Smooth muscle cell (in vitro differentiated cells): ENCODE results near the gene ZBTB9. TPM values are rescaled to one million over a fixed set of nuclear protein-coding genes. Genes with fewer than 3 reads are reported as not detected.

ENCODE experiments used
- DNase-seq: peaks from one replicate; lab custom pipeline; 2025; ENCODE audit not compliant: unreplicated experiment; lab: John Stamatoyannopoulos, UW
- H2AFZ ChIP-seq: fragments of 200-600 bp; sonication (generic); 2 replicates; pipeline ENCODE4 v1.6.0; 2016; ENCODE audit warnings: antibody characterized with exemption, low read depth, mild to moderate bottlenecking
- H3F3A ChIP-seq: fragments of 200-600 bp; sonication (generic); 2 replicates; pipeline ENCODE4 v1.6.0; 2017; ENCODE audit warnings: antibody characterized with exemption, low read depth
- H3K27ac ChIP-seq: fragments of 200-600 bp; sonication (generic); 2 replicates; pipeline ENCODE4 v1.5.1; 2016; ENCODE audit warnings: low read depth, mild to moderate bottlenecking
- H3K27me3 ChIP-seq: fragments of 200-600 bp; sonication (generic); 2 replicates; pipeline ENCODE4 v1.6.1; 2016; ENCODE audit warnings: low read depth, mild to moderate bottlenecking
- H3K36me3 ChIP-seq: fragments of 200-600 bp; sonication (generic); 2 replicates; pipeline ENCODE4 v1.5.1; 2016; ENCODE audit warnings: low read depth
- H3K4me1 ChIP-seq: fragments of 200-600 bp; sonication (generic); 2 replicates; pipeline ENCODE4 v1.5.1; 2016; ENCODE audit warnings: low read depth
- H3K4me2 ChIP-seq: fragments of 200-600 bp; sonication (generic); 2 replicates; pipeline ENCODE4 v1.6.0; 2016; ENCODE audit warnings: mild to moderate bottlenecking
- H3K4me3 ChIP-seq: fragments of 200-600 bp; sonication (generic); 2 replicates; pipeline ENCODE4 v1.5.1; 2016; ENCODE audit warnings: mild to moderate bottlenecking
- H3K79me2 ChIP-seq: fragments of 200-600 bp; sonication (generic); 2 replicates; pipeline ENCODE4 v1.6.0; 2016; ENCODE audit warnings: low read depth, mild to moderate bottlenecking
- H3K9ac ChIP-seq: fragments of 200-600 bp; sonication (generic); 2 replicates; pipeline ENCODE4 v1.6.0; 2016; ENCODE audit warnings: low read depth
- H3K9me3 ChIP-seq: fragments of 200-600 bp; sonication (generic); replicated peaks from 2 replicates; pipeline ENCODE4 v1.5.1; 2016; ENCODE audit warnings: low read depth
- H4K20me1 ChIP-seq: fragments of 200-600 bp; sonication (generic); 2 replicates; pipeline ENCODE4 v1.6.0; 2016; ENCODE audit warnings: low read depth
- CTCF ChIP-seq: fragments of 200-600 bp; sonication (generic); IDR thresholded peaks from 2 replicates; pipeline ENCODE4 v1.5.1; 2017; ENCODE audit warnings: borderline replicate concordance, mild to moderate bottlenecking, antibody characterized with exemption; ENCODE audit not compliant: insufficient read depth, poor library complexity, severe bottlenecking
- WGBS: methylation state at CpG from one replicate; pipeline ENCODE4 v1.1.7; 2016; ENCODE audit warnings: low lambda C conversion rate; 5-methylcytosine and 5-hydroxymethylcytosine counted together
- polyA plus RNA-seq: library from polyadenylated mRNA; unstranded; fragments of >200 nt; fragmentation: Nextera tagmentation; extraction: Ambion mirVana; gene quantifications from 2 replicates; pipeline ENCODE4 v1.2.1, GENCODE V29; 2016
- total RNA-seq: library from RNA; depleted of rRNA; stranded (reverse); fragments of >200 nt; gene quantifications from 2 replicates; pipeline ENCODE4 v1.2.3, GENCODE V29; 2014

The ZBTB9 gene
- total and polyA plus RNA-seq, 2 experiments from 2014 or later: 6.2 to 11.6 TPM

- no peaks in the 10 kb centered on the region for H3K4me1 ChIP-seq
- peaks cover 5% of the 10 kb centered on the region for H3K27me3 ChIP-seq
- H3K9me3 ChIP-seq: no peaks in the 10 kb centered on the region
- no peak overlapping the region for H3K27ac ChIP-seq
- no peaks in the 10 kb centered on the region for H3F3A ChIP-seq
- no peaks in the 10 kb centered on the region for H3K79me2 ChIP-seq
- no peaks in the 10 kb centered on the region for H4K20me1 ChIP-seq
- no peak overlapping the region for H3K9ac ChIP-seq
- WGBS: 88% methylated on average over 7 of the region's 7 CpGs
- TF ChIP-seq CTCF: no peak
- DNase-seq: no peak
- H2AFZ ChIP-seq: no peak overlapping the region
- no peak overlapping the region for H3K4me2 ChIP-seq
- H3K36me3 ChIP-seq: no peaks in the 10 kb centered on the region
- no peak overlapping the region for H3K4me3 ChIP-seq
Measured at GRCh38 chr6:33488339-33488738, 34.0 kb downstream of the ZBTB9 start.

- no peak overlapping the region for H3K27ac ChIP-seq
- H3K4me2 ChIP-seq: no peak overlapping the region
- peaks cover 5% of the 10 kb centered on the region for H3K27me3 ChIP-seq
- H4K20me1 ChIP-seq: no peaks in the 10 kb centered on the region
- no peak overlapping the region for H3K4me3 ChIP-seq
- H3K9ac ChIP-seq: no peak overlapping the region
- no peak overlapping the region for H2AFZ ChIP-seq
- no peak for TF ChIP-seq CTCF
- no peaks in the 10 kb centered on the region for H3K4me1 ChIP-seq
- no peaks in the 10 kb centered on the region for H3K36me3 ChIP-seq
- no peak for DNase-seq
- H3K9me3 ChIP-seq: no peaks in the 10 kb centered on the region
- 78% methylated on average over 3 of the region's 3 CpGs for WGBS
- no peaks in the 10 kb centered on the region for H3K79me2 ChIP-seq
- no peaks in the 10 kb centered on the region for H3F3A ChIP-seq
Measured at GRCh38 chr6:33490198-33490597, 35.8 kb downstream of the ZBTB9 start.

DNA sequence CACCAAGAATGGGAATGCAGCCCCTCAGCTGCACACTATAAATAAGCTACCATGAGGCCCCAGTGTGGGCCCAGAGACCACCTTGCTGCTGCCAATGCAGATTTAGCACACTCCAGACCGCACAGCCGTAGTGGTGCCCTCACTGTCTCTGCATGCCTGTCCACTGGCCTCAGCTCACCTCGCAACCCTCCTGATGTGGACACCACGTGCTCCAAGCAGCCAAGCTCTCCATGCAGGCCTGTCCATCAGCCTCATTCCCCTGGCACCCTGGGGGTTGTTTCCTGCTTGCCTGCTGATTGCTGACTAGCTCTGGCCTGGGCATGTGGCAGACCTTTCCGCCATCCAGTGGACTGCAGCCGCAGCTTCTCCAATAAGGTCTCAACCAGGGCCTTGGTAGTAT, 36.2 kb downstream of the ZBTB9 start:
- H3K36me3 ChIP-seq: no peaks in the 10 kb centered on the region
- H3F3A ChIP-seq: no peaks in the 10 kb centered on the region
- H3K9me3 ChIP-seq: no peaks in the 10 kb centered on the region
- peaks cover 5% of the 10 kb centered on the region for H3K27me3 ChIP-seq
- H3K4me3 ChIP-seq: no peak overlapping the region
- H3K4me1 ChIP-seq: no peaks in the 10 kb centered on the region
- no peak for TF ChIP-seq CTCF
- H3K9ac ChIP-seq: no peak overlapping the region
- H3K27ac ChIP-seq: no peak overlapping the region
- no peak overlapping the region for H2AFZ ChIP-seq
- H3K79me2 ChIP-seq: no peaks in the 10 kb centered on the region
- DNase-seq: no peak
- WGBS: 92% methylated on average over 5 of the region's 6 CpGs
- H3K4me2 ChIP-seq: no peak overlapping the region
- H4K20me1 ChIP-seq: no peaks in the 10 kb centered on the region

DNA sequence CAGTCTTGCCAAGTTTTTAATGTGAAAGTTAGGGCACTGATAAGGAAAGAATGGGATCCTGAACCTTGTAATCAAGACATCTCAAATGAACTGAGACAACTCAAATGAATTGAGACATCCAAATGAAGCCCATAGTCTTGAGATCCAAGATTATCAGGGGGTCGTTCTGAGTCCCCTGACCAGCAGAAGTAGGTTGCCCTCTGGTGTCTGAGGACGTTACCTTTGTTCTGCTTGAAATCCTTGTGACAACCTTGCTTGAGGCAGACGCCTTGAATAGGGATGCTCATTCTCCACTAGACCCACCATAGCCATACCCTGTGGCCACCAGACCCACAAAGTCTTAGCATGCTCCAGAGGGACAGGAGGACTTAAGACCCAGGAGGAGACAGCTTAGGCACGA, 37.7 kb downstream of the ZBTB9 start:
- H4K20me1 ChIP-seq: no peaks in the 10 kb centered on the region
- no peaks in the 10 kb centered on the region for H3K9me3 ChIP-seq
- H3K4me3 ChIP-seq: no peak overlapping the region
- TF ChIP-seq CTCF: no peak
- H3K27ac ChIP-seq: no peak overlapping the region
- H3K9ac ChIP-seq: no peak overlapping the region
- no peaks in the 10 kb centered on the region for H3K4me1 ChIP-seq
- DNase-seq: no peak
- H3K79me2 ChIP-seq: no peaks in the 10 kb centered on the region
- no peak overlapping the region for H3K4me2 ChIP-seq
- H3F3A ChIP-seq: no peaks in the 10 kb centered on the region
- WGBS: 32% methylated on average over 4 of the region's 4 CpGs
- no peaks in the 10 kb centered on the region for H3K36me3 ChIP-seq
- peaks cover 5% of the 10 kb centered on the region for H3K27me3 ChIP-seq
- no peak overlapping the region for H2AFZ ChIP-seq
